ENCODE data around the gene KNG1. TPM values are rescaled to one million over a fixed set of nuclear protein-coding genes. Genes with fewer than 3 reads are reported as not detected.
"Not testable (repeated sequence)": the region's sequence is repeated elsewhere in the genome, so short reads cannot be mapped to it uniquely, and the experiment has no call there.

KNG1 gene
- total RNA-seq, 1 donor from 2014 or later = not detected

DNA sequence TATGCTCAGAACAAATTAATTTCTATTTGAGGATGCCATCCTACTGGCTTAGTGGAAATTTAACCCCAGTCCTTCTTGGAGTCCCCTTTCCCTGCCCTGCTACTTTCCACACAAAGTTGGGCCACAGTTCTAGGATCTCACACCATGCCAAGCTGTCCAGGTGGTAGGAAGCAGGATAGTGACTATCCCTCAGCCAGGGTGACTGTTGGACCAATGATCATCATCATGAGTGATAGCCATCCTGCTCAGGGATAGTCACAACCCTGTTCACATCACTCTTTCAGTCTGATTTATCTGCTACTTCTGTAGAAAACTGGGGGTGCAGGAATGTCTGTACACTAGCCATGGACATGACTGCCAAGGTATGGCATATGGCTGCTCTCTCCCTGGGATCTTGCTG, 38.6 kb upstream of the KNG1 start:
- H3K4me1 Mint-ChIP-seq = no peaks in the 10 kb centered on the region
- no peaks in the 10 kb centered on the region for H3K36me3 Mint-ChIP-seq (ENCODE audit: low read depth)
- TF ChIP-seq, protein P1, sequence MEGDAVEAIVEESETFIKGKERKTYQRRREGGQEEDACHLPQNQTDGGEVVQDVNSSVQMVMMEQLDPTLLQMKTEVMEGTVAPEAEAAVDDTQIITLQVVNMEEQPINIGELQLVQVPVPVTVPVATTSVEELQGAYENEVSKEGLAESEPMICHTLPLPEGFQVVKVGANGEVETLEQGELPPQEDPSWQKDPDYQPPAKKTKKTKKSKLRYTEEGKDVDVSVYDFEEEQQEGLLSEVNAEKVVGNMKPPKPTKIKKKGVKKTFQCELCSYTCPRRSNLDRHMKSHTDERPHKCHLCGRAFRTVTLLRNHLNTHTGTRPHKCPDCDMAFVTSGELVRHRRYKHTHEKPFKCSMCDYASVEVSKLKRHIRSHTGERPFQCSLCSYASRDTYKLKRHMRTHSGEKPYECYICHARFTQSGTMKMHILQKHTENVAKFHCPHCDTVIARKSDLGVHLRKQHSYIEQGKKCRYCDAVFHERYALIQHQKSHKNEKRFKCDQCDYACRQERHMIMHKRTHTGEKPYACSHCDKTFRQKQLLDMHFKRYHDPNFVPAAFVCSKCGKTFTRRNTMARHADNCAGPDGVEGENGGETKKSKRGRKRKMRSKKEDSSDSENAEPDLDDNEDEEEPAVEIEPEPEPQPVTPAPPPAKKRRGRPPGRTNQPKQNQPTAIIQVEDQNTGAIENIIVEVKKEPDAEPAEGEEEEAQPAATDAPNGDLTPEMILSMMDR (conservative IDR thresholded peaks at IDR 0.05) = no peak
- peaks cover 44% of the 10 kb centered on the region for H3K27me3 Mint-ChIP-seq (ENCODE audit: low read depth)
- H3K4me3 Mint-ChIP-seq = no peak overlapping the region
- peaks cover 9% of the 10 kb centered on the region for H3K9me3 Mint-ChIP-seq
- no peak overlapping the region for H3K27ac Mint-ChIP-seq (ENCODE audit: unreplicated experiment)
- DNase-seq (ENCODE audit: low read depth, low spot score) = no peak

DNA sequence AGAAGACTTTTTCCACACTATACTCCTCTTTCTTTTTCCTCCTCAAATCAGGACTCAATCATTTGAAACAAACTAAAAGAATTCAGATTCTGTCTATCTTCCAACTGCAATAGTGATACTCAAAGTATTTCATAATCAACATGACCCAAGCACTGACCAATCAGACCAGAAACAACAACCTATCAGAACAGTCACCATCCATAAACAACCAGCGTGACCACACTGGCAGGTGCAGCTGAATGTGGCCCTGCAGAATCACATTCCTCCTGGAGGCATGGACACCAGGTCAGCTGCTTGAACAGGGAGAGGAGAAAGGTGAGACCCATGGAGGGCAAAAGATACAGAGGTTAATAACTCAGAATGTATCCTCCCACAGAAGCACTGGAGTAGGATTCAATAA, 38.0 kb upstream of the KNG1 start:
- peaks cover 39% of the 10 kb centered on the region for H3K27me3 Mint-ChIP-seq (ENCODE audit: low read depth)
- TF ChIP-seq, protein P1 (conservative IDR thresholded peaks at IDR 0.05) = no peak

DNA sequence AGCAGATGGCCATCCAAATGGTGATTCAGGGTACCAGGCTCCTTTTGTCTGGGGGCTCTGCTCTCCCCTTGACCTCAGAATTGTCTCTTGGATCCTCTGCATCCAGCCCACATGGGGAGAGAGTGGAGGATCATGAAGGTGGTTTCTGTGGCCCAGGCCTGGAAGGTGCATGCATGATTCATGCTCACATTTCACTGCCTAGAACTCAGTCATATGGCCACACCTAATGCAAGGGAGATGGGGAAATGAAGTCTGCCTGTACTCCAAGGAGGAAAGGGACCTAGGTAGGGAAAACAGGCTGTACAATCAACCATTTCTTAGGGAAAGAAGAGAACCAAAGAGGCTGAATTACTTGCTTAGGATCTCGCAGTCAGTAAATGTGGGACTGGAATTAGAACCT, 36.3 kb upstream of the KNG1 start:
- peaks cover 27% of the 10 kb centered on the region for H3K27me3 Mint-ChIP-seq (ENCODE audit: low read depth)
- H3K4me3 Mint-ChIP-seq = no peak overlapping the region
- H3K9me3 Mint-ChIP-seq = peaks cover 9% of the 10 kb centered on the region
- H3K36me3 Mint-ChIP-seq (ENCODE audit: low read depth) = no peaks in the 10 kb centered on the region
- H3K27ac Mint-ChIP-seq (ENCODE audit: unreplicated experiment) = no peak overlapping the region
- DNase-seq (ENCODE audit: low read depth, low spot score) = no peak
- TF ChIP-seq, protein P1 (conservative IDR thresholded peaks at IDR 0.05) = no peak
- no peaks in the 10 kb centered on the region for H3K4me1 Mint-ChIP-seq

More for the DNA sequence above, 38.0 kb upstream of the KNG1 start:
- H3K4me3 Mint-ChIP-seq = no peak overlapping the region
- DNase-seq (ENCODE audit: low read depth, low spot score) = no peak
- no peaks in the 10 kb centered on the region for H3K4me1 Mint-ChIP-seq
- no peak overlapping the region for H3K27ac Mint-ChIP-seq (ENCODE audit: unreplicated experiment)
- H3K36me3 Mint-ChIP-seq (ENCODE audit: low read depth) = no peaks in the 10 kb centered on the region
- H3K9me3 Mint-ChIP-seq = peaks cover 9% of the 10 kb centered on the region

DNA sequence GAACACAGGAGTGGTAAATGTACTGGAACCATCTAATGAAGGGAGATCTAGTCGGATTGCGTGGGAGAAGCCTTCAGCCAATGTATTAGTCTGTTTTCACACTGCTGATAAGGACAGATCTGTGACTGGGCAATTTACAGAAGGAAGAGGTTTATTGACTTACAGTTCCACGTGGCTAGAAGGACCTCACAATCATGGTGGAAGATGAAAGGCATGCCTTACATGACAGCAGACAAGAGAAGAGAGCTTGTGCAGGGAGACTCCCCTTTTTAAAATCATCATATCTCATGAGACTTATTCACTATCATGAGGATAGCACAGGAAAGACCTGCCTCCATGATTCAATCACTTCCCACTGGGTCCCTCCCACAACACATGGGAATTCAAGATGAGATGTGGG, 34.3 kb upstream of the KNG1 start:
- H3K9me3 Mint-ChIP-seq = peaks cover 4% of the 10 kb centered on the region
- H3K4me1 Mint-ChIP-seq = no peaks in the 10 kb centered on the region
- H3K4me3 Mint-ChIP-seq = no peak overlapping the region
- no peak overlapping the region for H3K27ac Mint-ChIP-seq (ENCODE audit: unreplicated experiment)
- no peaks in the 10 kb centered on the region for H3K36me3 Mint-ChIP-seq (ENCODE audit: low read depth)
- DNase-seq (ENCODE audit: low read depth, low spot score) = no peak
- TF ChIP-seq, protein P1 (conservative IDR thresholded peaks at IDR 0.05) = no peak
- peaks cover 18% of the 10 kb centered on the region for H3K27me3 Mint-ChIP-seq (ENCODE audit: low read depth)

DNA sequence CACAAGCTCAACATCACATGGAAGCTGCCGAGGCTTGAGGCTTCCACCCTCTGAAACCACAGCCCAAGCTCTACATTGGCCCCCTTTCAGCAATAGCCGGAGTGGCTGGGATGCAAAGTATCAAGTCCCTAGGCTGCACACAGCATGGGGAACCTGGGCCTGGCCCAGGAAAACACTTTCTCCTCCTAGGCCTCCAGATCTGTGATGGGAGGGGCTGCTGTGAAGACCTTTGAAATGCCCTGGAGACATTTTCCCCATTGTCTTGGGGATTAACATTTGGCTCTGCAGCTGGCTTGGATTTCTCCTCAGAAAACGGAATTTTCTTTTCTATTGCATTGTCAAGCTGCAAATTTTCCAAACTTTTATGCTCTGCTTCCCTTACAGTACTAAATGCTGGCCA, 33.2 kb upstream of the KNG1 start:
- Mint-ChIP-seq H3K4me1 (no peaks in the 10 kb centered on the region), H3K27me3 (ENCODE audit: low read depth) (peaks cover 14% of the 10 kb centered on the region), H3K36me3 (ENCODE audit: low read depth) (no peaks in the 10 kb centered on the region), H3K4me3 (no peak overlapping the region), H3K9me3 (peaks cover 4% of the 10 kb centered on the region), H3K27ac (ENCODE audit: unreplicated experiment) (no peak overlapping the region)
- DNase-seq (ENCODE audit: low read depth, low spot score) = no peak
- TF ChIP-seq, protein P1 (conservative IDR thresholded peaks at IDR 0.05) = no peak

DNA sequence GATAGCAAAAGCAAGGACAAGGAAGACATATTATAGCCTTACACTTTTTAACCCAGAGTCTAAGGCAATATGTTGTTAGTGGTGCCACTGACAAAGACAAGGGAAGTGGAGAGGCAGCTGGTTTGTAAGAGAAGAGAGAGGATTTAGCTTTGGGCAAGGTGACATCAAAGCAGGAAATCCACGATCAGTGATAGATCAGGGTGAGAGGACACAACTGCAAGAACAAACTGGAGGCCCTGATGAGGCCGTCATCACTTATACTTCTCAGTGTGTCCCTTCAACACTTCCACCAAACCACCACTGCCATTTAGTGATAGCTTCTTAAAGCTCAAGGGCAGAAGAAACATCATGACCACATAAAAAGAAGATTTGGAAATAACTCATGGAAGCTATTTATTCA, 30.7 kb upstream of the KNG1 start:
- not testable (repeated sequence) for H3K36me3 Mint-ChIP-seq (ENCODE audit: low read depth); H3K27ac Mint-ChIP-seq (ENCODE audit: unreplicated experiment); H3K4me3 Mint-ChIP-seq; DNase-seq (ENCODE audit: low read depth, low spot score); H3K9me3 Mint-ChIP-seq; H3K4me1 Mint-ChIP-seq
- H3K27me3 Mint-ChIP-seq (ENCODE audit: low read depth) = peaks cover 20% of the 10 kb centered on the region
